H1 (cell line): ENCODE data around the gene PDE4C. TPM values are rescaled to one million over a fixed set of nuclear protein-coding genes. Genes with fewer than 3 reads are reported as not detected.

Source experiments
- ASH2L ChIP-seq: fragments of 200-600, 300-600 bp; sonication (generic); IDR thresholded peaks from one replicate; pipeline ENCODE4 v1.7.1; 2017; ENCODE audit warnings: low read length
- BACH1 ChIP-seq: IDR thresholded peaks from 2 replicates; pipeline ENCODE4 v1.6.1; 2012; ENCODE audit warnings: low read length, improper control_type of control experiment
- BCL11A ChIP-seq, 2 experiments: IDR thresholded peaks; one replicate each; pipeline ENCODE4 v1.6.1; 2011; ENCODE audit warnings: low read depth in 2 of 2, low read length in 2 of 2, mild to moderate bottlenecking in 2 of 2
- CBX5 ChIP-seq: fragments of 300-800, 300-1000 bp; sonication (generic); IDR thresholded peaks from 2 replicates; pipeline ENCODE4 v1.7.1; 2016; ENCODE audit warnings: antibody characterized with exemption, low read length, low read depth
- CHD1 ChIP-seq: IDR thresholded peaks from 2 replicates; pipeline ENCODE4 v1.6.1; 2012; ENCODE audit warnings: low read depth, low read length, improper control_type of control experiment
- EGR1 ChIP-seq: IDR thresholded peaks from 2 replicates; pipeline ENCODE4 v1.6.1; 2011; ENCODE audit warnings: low read depth, low read length, borderline replicate concordance
- EP300 ChIP-seq, 2 experiments: IDR thresholded peaks; 1 replicate in 1 of 2; 2 replicates in 1 of 2; pipeline ENCODE4 v1.6.1; 2011 to 2012; ENCODE audit warnings: low read depth in 2 of 2, low read length in 2 of 2, mild to moderate bottlenecking in 2 of 2, borderline replicate concordance in 1 of 2, inconsistent platforms in 1 of 2, moderate library complexity in 1 of 2
- EZH2 ChIP-seq: fragments of 200-600 bp; sonication (generic); IDR thresholded peaks from 2 replicates; pipeline ENCODE4 v1.7.1; 2012; ENCODE audit warnings: low read depth, mild to moderate bottlenecking, moderate library complexity, low read length, inconsistent platforms; ENCODE audit not compliant: severe bottlenecking
- FOSL1 ChIP-seq: IDR thresholded peaks from 2 replicates; pipeline ENCODE4 v1.6.1; 2011; ENCODE audit warnings: mild to moderate bottlenecking, low read depth, low read length, moderate library complexity; ENCODE audit not compliant: insufficient read depth
- GABPA ChIP-seq: IDR thresholded peaks from 2 replicates; pipeline ENCODE4 v1.6.1; 2011; ENCODE audit warnings: mild to moderate bottlenecking, low read length, moderate library complexity, borderline replicate concordance; ENCODE audit not compliant: insufficient read depth
- KDM4A ChIP-seq: IDR thresholded peaks from one replicate; pipeline ENCODE4 v1.7.1; 2012; ENCODE audit warnings: low read depth, mild to moderate bottlenecking, moderate library complexity, low read length, inconsistent platforms; ENCODE audit not compliant: severe bottlenecking
- MAX ChIP-seq: IDR thresholded peaks from 2 replicates; pipeline ENCODE4 v1.6.1; 2012; ENCODE audit warnings: inconsistent platforms
- NANOG ChIP-seq: IDR thresholded peaks from 2 replicates; pipeline ENCODE4 v1.6.1; 2011; ENCODE audit warnings: low read length, low read depth, mild to moderate bottlenecking, inconsistent platforms; ENCODE audit not compliant: insufficient read depth, poor library complexity, severe bottlenecking
- PHF8 ChIP-seq: fragments of 200-600 bp; sonication (generic); conservative IDR thresholded peaks from 2 replicates; pipeline ENCODE4 v1.7.1; 2012; ENCODE audit warnings: low read depth, mild to moderate bottlenecking, inconsistent platforms, low read length, moderate library complexity
- POLR2AphosphoS5 ChIP-seq: IDR thresholded peaks from 2 replicates; pipeline ENCODE4 v1.6.1; 2011; ENCODE audit warnings: low read depth, low read length
- RNF2 ChIP-seq: fragments of 200-900, 300-1000 bp; sonication (generic); IDR thresholded peaks from 2 replicates; pipeline ENCODE4 v1.7.1; 2016; ENCODE audit warnings: borderline replicate concordance, low read depth, mild to moderate bottlenecking, antibody characterized with exemption, low read length; ENCODE audit not compliant: poor library complexity, severe bottlenecking; ENCODE audit errors: missing control alignments
- RXRA ChIP-seq: IDR thresholded peaks from 2 replicates; pipeline ENCODE4 v1.6.1; 2011; ENCODE audit warnings: low read depth, mild to moderate bottlenecking, low read length, moderate library complexity; ENCODE audit not compliant: insufficient read depth
- SAP30 ChIP-seq: fragments of 300-600 bp; sonication (generic); IDR thresholded peaks from 2 replicates; pipeline ENCODE4 v1.7.1; 2012; ENCODE audit warnings: low read length, moderate library complexity, mild to moderate bottlenecking, inconsistent platforms; ENCODE audit not compliant: insufficient read depth, insufficient replicate concordance
- SP2 ChIP-seq: IDR thresholded peaks from 2 replicates; pipeline ENCODE4 v1.6.1; 2012; ENCODE audit warnings: mild to moderate bottlenecking, low read length, inconsistent platforms
- SRF ChIP-seq: IDR thresholded peaks from 2 replicates; pipeline ENCODE4 v1.6.1; 2011; ENCODE audit warnings: mild to moderate bottlenecking, low read depth, low read length, moderate library complexity
- SUZ12 ChIP-seq: fragments of 200-600 bp; sonication (generic); IDR thresholded peaks from 2 replicates; pipeline ENCODE4 v1.6.1; 2012; ENCODE audit warnings: mild to moderate bottlenecking, inconsistent platforms, low read length, moderate library complexity, mixed read lengths
- TBP ChIP-seq: IDR thresholded peaks from 2 replicates; pipeline ENCODE4 v1.6.1; 2011; ENCODE audit warnings: low read depth, low read length, improper control_type of control experiment
- TCF12 ChIP-seq: IDR thresholded peaks from 2 replicates; pipeline ENCODE4 v1.6.1; 2011; ENCODE audit warnings: low read depth, mild to moderate bottlenecking, low read length
- TEAD4 ChIP-seq: IDR thresholded peaks from 2 replicates; pipeline ENCODE4 v1.6.1; 2012; ENCODE audit warnings: low read depth, low read length, inconsistent platforms, mixed read lengths
- polyA plus RNA-seq, 7 experiments: library from polyadenylated mRNA; depleted of rRNA in 3 of 7; stranded (reverse) in 5 of 7; unstranded in 2 of 7; fragments of >200 nt in 5 of 7; fragments of 200-250 nt in 2 of 7; gene quantifications; 1 replicate in 5 of 7; 2 replicates in 1 of 7; 4 replicates in 1 of 7; pipeline versions ENCODE4 v1.2.1 to v1.2.3, GENCODE V29; 2011 to 2013; ENCODE audit warnings: missing spikeins in 2 of 7, mixed read lengths in 2 of 7
- total RNA-seq: library from RNA; stranded (reverse); fragmentation: NEBNext Ultra II Directional; extraction: Animal tissue kit (Norgen Biotek cat#: 25700); gene quantifications from 2 replicates; pipeline ENCODE4 v1.2.1, GENCODE V29; 2021

PDE4C gene
- total and polyA plus RNA-seq, 2 of the 8 experiments (the other 6 are each of a cell fraction or from before 2014, with no cell fraction given): 2.7 to 3.1 TPM

- TF ChIP-seq SAP30 (no peak), ASH2L (peak; percentile 69), CHD1 (no peak), SUZ12 (no peak), CBX5 (no peak), FOSL1 (no peak), PHF8 (no peak), TCF12 (no peak), SRF (no peak), RXRA (no peak), KDM4A (peak; percentile 2), TBP (peak; percentile 25; the same call in 1 of the 2 replicates), EP300 (IDR thresholded peaks at IDR 0.05; ENCODE audit: borderline replicate concordance in 1 of 2, low read depth in 2 of 2, low read length in 2 of 2) (no peak), POLR2AphosphoS5 (no peak), NANOG (no peak), TEAD4 (no peak), GABPA (no peak), SP2 (no peak), EGR1 (no peak), RNF2 (no peak), BACH1 (no peak), EZH2 (no peak), BCL11A (IDR thresholded peaks at IDR 0.05; ENCODE audit: low read depth in 2 of 2, low read length in 2 of 2) (no peak), MAX (peak; percentile 61; the same call in 1 of the 2 replicates)
These were observed 6.4 kb upstream of the PDE4C start (continued) for GRCh38 chr19:18232540-18233223.
